HG02610 (cell line): ENCODE measurements around the gene FSD1.
A peak's percentile ranks its signal among the peaks of the same experiment; 100 is the strongest.
"Not testable (repeated sequence)": the region's sequence is repeated elsewhere in the genome, so short reads cannot be mapped to it uniquely, and the experiment has no call there.

Source experiments
- ATAC-seq: cut with Tn5 transposase; IDR thresholded peaks from one replicate; pipeline ENCODE4 v1.9.1; 2021; ENCODE audit warnings: mild to moderate bottlenecking, moderate library complexity; ENCODE audit not compliant: unreplicated experiment

The FSD1 gene

DNA sequence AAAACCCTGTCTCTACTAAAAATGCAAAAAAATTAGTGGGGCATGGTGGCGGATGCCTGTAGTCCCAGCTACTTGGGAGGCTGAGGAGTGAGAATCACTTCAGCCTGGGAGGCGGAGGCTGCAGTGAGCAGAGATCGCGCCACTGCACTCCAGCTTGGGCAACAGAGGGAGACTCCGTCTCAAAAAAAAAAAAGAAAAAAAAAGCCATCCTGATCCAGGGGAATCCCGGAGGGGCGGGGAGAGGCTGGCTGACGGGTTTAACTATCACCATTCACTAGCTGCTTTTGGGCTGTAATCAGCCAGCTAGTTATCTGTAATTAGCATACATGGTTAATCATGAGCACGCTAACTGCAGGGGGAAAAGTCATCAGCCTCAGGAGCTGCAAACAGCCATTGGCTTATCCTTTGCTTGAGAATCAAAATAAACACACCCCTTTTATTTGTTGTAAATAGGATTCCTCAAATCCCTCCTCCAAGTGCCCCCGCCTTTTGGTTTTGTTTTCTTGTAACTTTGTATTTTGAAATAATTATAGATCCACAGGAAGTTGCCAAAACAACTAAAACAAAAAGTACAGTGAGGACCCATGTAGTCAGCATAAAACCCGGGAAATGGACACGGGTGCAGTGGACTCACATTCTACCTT, 9.6 kb downstream of the FSD1 start:
- ATAC-seq = no peak

DNA sequence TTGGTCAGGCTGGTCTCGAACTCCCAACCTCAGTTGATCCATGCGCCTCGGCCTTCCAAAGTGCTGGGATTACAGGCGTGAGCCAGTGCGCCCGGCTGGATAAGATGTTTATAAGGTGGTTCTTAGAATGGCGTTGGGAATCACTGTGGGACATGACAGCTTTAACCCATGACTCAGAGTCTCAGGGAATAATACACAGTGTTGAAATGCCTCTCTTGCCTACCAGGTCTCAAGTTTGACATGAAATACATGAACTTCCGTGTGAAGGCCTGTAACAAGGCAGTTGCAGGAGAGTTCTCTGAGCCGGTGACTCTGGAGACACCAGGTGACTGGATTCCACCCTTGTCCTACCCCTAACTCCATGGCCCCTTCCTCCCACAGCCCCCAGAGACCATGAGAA, 12.6 kb downstream of the FSD1 start:
- ATAC-seq = no peak

DNA sequence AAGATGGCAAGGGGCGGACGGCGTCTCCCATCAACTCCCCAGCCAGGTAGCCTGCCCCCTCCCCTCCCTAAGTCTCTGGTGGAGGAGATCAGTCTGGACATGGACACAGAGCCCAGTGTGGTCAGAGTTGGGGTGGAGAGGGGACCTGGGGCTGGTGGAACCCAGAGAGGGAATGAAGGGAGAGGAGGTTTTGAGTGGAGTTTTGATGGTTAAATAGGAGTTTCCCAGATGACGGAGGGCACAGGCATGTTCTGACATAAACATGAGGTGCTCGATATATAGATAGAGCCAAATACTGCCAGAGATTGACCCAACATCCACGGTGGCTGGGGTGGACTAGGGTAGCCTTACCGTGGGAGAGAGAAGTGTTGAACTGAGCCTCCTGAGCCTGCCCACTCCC, 14.1 kb downstream of the FSD1 start:
- ATAC-seq = no peak

DNA sequence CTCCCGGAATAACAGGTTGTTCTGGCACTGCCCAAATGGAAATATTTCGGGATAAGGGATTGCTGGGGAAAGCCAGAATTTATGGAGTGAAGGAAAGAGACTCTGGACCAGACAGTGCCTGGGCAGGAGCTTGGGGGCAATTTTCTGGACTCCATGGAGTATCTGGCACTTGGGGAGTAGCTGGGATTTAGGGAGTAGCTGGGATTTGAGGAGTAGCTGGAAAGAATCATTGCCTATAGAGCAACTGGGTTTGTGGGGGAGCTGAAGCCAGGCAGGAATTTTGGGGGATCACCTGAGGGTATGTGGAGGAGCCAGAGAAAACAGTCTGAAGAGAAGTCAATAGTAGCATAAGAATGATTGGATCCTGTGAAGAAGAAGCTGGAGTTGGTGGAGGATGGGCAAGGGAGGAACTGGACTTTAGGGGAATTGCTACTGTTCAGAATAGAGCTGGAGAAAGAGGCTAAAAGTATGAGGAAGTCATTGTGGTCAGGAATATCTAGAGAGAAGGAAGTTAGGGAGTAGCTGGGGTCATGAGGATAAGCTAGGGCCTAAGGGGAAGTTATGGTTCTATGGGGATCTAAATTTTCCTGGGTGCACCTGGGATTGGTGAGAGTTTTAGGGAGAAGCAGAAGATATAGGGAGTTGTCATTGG, 14.8 kb downstream of the FSD1 start:
- no peak for ATAC-seq

DNA sequence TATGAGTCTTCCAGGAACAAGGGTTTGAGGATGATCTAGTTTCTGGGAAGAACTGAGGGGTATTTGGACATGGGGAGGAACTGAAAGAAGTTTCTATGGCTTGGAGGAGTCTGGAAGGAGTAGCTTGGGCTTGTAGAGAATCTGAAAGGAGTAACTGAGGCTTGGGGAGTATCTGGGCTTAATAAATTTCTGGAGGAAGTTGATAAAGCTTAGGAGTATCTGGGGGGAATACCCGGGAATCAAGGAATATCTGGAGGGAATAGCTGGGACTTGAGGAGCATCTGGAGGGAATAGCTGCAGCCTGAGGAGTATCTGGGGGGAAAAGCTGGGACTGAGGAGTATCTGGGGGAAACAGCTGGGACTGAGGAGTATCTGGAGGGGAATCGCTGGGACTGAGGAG, 16.0 kb downstream of the FSD1 start:
- ATAC-seq = no peak

DNA sequence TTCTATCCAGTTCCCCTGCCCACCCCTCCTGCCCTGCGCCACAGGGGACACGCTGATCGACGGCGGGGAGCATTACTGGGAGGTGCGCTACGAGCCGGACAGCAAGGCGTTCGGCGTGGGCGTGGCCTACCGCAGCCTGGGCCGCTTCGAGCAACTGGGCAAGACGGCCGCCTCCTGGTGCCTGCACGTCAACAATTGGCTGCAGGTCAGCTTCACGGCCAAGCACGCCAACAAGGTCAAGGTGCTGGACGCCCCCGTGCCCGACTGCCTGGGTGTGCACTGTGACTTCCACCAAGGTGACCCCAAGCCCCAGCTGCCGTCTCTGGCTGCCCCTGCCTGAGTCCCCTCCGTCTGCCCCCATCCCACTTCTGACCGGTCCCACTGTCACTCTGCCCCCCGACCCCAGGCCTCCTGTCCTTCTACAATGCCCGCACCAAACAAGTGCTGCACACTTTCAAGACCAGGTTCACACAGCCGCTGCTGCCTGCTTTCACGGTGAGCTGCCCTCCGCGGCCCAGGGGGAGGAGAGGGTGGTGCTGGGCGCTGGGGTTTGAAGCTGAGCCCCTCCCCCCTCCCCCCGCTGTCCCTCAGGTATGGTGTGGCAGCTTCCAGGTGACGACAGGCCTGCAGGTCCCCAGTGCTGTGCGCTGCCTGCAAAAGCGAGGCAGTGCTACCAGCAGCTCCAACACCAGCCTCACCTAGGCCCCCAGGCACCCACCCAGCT, 18.7 kb downstream of the FSD1 start:
- ATAC-seq = no peak

DNA sequence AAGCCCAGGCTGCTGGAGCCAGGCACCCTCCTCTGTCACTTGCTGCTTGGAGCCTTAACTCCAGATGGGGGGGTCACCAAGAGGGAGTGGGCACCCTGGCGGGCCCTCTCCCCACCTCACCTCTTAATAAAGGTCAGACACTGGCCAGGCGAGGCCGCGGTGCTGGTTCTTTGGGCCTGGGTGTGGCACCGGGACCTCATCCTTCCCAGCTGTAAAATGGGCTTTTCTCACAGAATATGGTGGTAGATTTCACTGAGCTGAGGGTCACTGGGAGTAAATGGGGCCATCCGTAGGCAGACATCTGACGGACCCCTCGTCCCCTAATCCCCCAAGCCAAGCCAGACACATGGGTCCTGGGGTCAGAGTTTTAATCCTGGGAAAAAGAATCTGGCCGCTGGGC, 19.3 kb downstream of the FSD1 start:
- no peak for ATAC-seq

- ATAC-seq = no peak
These were observed 19.8 kb downstream of the FSD1 start for GRCh38 chr19:4324228-4324627.

DNA sequence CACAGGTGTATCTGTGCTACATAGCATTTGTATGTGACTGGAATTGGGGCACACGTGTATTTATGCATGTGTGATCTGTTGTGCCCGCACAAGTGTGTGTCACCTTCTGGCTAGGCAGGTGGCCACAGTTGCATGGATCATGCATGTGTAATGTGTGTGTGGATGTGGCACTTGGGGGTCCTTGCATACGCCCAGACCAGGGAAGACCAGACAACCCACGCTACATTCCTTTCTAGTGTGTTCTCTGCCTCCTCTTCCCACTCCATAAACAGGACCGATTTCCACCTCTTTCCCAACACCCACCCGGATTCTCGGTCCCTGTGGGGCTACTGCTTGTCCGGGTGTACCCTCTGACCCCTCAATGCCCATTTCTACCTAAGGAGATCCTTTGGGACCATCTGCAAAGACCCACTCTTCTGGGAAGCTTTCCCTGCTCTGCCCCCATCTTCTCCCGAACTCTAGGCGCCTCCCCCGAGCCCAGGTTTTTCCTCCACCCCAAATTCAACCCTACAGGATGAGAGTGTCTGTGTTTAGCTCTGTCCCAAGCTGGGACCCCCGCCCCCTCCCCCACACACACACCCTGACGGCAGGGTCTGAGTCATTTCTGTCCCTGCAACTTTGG, 21.9 kb downstream of the FSD1 start:
- ATAC-seq = no peak

DNA sequence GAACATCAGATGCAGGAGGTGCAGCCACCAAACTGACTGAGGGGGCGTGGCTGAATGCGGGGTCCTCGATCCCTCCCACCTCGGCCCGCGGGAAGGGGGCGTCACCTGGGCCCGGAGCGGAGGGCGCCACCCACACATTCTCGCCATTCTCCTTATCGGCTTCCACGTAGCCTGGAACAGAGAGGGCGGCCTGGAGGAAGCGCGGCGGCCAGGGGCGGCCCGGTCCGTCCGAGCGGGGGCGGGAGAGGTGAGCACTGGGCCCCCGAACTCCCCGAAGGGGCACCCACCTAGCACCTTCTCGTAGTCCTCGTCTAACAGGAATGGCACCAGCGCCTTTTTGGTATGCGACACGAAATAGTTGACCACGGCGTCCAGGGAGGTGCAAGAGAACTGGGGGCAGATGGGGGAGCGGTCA, 22.4 kb downstream of the FSD1 start:
- ATAC-seq = no peak

DNA sequence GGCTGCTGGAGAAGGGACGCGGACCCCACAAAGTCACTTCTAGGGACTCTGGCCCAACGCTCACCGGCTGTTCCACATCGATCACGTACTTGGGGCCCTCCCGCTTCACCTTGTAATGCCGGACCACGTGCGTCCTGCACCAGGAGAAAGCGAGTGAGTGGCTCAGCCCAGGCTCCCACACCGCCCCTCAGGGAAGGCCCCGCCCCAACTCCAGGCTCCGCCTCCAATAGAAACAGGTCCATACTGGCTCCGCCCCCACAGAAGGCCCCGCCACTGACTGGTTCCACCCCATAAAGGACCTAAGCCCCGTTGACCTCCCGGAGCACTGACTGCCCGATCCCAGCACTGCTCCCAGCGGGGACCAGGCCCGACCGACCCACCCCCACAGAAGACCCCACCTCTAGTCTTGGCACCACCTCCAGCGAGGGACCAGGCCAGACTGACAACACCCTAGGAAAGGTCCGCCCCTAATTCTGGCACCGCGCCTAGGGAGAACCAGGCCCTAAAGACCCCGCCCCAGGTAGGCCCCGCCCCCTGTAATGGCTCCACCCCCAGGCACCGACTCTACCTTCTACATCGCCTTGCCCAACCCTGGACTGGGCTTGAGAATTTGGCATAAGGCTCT, 23.0 kb downstream of the FSD1 start:
- ATAC-seq = no peak

GRCh38 chr19:4327877-4328242, 23.5 kb downstream of the FSD1 start:
- ATAC-seq = no peak

- ATAC-seq = peak; percentile 79
These were observed 24.0 kb downstream of the FSD1 start for GRCh38 chr19:4328243-4328990.

DNA sequence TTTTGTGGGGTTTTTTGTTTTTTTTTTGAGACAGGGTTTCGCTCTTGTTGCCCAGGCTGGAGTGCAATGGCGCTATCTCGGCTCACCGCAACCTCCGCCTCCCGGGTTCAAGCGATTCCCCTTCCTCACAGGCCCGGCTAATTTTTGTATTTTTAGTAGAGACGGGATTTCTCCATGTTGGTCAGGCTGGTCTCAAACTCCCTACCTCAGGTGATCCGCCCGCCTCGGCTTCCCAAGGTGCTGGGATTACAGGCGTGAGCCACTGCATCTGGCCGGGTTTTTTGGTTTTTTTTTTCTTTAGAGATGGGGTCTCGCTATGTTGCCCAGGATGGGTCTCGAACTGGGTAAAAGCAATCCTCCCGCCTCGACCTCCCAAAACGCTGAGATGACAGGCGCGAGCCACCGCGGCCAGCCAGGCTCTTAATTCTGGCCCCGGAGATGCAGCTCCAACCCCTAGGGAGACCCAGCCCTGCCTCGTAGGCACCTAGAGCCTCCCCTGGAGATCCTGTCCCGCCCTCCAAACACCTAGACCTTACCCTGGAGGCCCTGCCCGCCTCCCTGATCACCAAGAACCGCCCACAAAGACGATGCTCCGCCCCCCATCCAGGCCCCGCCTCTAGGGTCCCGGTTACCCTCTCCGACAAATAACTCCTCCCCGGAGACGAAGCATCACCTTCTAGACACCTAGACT, 24.7 kb downstream of the FSD1 start:
- not testable (repeated sequence) for ATAC-seq

DNA sequence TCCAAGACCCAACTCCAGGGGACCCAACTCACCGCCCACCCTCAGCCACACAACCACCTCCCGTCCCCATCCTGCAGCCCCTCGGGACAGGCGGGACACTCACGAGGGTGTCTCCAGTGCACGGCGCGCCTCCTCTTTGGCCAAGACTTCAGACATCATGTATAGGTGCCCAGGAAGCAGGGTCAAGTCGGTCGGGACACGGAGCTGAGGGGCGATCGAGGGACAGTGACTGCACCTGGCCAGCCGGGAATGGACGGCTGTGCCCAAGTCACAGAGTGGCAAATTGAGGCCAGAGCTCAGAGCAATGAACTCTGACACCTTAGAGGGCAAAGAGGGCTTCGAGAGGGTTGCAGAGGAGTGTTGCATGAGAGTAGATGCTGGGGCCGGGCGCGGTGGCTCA, 25.5 kb downstream of the FSD1 start:
- no peak for ATAC-seq

DNA sequence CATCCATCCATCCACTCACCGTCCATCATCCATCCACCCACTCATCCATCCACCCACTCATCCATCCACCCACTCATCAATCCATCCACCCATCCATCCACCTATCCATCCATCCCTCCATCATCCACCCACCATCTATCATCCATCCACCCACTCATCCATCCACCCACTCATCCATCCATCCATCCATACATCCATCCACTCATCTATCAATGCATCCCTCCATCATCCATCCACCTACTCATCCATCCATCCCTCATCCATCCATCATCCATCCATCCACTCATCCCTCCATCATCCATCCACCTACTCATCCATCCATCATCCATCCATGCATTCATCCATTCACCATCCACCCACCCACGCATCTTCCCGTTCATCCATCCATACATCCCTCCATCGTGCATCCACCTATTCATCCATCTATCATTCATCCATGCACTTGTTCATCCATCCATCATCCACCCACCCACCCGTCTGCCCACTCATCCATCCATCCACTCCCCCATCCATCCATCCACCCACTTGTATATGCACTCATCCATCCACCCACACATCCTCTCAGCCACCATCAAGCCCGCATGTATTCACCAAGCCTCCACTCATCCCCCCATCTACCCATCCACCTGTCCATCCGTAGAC, 30.7 kb downstream of the FSD1 start:
- ATAC-seq = no peak

GRCh38 chr19:4337906-4338440, 33.6 kb downstream of the FSD1 start:
- ATAC-seq = no peak

- no peak for ATAC-seq
These were observed 34.3 kb downstream of the FSD1 start, which contains the start of gene STAP2 for GRCh38 chr19:4338441-4339355. Gene STAP2, minus strand, starts transcription at chr19:4338827. Its CDS starts 74 bp downstream, at chr19:4338753.
